Gastroesophageal sphincter (tissue), 3 donors: ENCODE data around the gene RTN1.

Source experiments
- POLR2A ChIP-seq, 2 donors: fragments of 450-650 bp; IDR thresholded peaks; one replicate each; pipeline ENCODE4 v1.6.1; 2017; ENCODE audit warnings: antibody characterized with exemption in 2 of 2, mild to moderate bottlenecking in 2 of 2, moderate library complexity in 1 of 2
- TF ChIP-seq, protein P1 (sequence below), 4 experiments: fragments of 200-600 bp in 2 of 4; fragments of 450-650 bp in 2 of 4; sonication (generic) in 1 of 4; IDR thresholded peaks; one replicate each; pipeline ENCODE4 v1.5.1; 2017 to 2019; ENCODE audit warnings: antibody characterized with exemption in 4 of 4, mild to moderate bottlenecking in 2 of 4, moderate library complexity in 2 of 4

GRCh38 chr14:59632381-59632780, 238.2 kb downstream of the RTN1 start:
- no peak for TF ChIP-seq POLR2A (IDR thresholded peaks at IDR 0.05)
- TF ChIP-seq, protein P1, sequence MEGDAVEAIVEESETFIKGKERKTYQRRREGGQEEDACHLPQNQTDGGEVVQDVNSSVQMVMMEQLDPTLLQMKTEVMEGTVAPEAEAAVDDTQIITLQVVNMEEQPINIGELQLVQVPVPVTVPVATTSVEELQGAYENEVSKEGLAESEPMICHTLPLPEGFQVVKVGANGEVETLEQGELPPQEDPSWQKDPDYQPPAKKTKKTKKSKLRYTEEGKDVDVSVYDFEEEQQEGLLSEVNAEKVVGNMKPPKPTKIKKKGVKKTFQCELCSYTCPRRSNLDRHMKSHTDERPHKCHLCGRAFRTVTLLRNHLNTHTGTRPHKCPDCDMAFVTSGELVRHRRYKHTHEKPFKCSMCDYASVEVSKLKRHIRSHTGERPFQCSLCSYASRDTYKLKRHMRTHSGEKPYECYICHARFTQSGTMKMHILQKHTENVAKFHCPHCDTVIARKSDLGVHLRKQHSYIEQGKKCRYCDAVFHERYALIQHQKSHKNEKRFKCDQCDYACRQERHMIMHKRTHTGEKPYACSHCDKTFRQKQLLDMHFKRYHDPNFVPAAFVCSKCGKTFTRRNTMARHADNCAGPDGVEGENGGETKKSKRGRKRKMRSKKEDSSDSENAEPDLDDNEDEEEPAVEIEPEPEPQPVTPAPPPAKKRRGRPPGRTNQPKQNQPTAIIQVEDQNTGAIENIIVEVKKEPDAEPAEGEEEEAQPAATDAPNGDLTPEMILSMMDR (IDR thresholded peaks at IDR 0.05) = peak in 1 of 4 experiments; percentile 22
